ENCODE data around the gene KIF4A.
"Not testable (repeated sequence)": the region's sequence is repeated elsewhere in the genome, so short reads cannot be mapped to it uniquely, and the experiment has no call there.

The KIF4A gene

GRCh38 chrX:70280573-70280972 lies 9.3 kb upstream of the KIF4A start:
- DNase-seq (ENCODE audit: low read depth in 2 of 3, low spot score in 2 of 3), result no peak

DNA sequence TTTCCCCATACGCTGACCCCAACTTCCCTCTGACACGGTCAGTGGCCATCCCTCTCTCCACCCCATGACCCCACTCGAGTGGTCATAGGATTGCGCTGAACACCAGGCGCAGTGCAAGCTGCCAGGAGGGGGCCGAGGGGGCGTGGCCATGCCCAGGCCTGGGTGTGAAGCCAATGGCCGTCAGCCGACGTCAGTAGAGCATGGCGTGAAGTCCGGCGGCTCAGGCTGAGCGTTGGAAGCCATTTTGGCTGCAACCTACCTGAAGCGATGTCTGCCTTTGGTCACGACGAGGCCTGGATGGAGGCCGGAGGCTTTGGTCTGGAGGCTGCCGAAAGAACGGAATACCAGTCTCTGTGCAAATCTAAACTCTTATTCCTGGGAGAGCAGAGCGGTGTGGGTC lies 8.0 kb upstream of the KIF4A start, which contains the start of gene RAB41:
Gene RAB41, plus strand, starts transcription at position 222 of the 400 bp plus-strand sequence. Its CDS starts 46 bp downstream, at position 268.
- no peak for DNase-seq (ENCODE audit: low read depth in 2 of 3, low spot score in 2 of 3)

DNA sequence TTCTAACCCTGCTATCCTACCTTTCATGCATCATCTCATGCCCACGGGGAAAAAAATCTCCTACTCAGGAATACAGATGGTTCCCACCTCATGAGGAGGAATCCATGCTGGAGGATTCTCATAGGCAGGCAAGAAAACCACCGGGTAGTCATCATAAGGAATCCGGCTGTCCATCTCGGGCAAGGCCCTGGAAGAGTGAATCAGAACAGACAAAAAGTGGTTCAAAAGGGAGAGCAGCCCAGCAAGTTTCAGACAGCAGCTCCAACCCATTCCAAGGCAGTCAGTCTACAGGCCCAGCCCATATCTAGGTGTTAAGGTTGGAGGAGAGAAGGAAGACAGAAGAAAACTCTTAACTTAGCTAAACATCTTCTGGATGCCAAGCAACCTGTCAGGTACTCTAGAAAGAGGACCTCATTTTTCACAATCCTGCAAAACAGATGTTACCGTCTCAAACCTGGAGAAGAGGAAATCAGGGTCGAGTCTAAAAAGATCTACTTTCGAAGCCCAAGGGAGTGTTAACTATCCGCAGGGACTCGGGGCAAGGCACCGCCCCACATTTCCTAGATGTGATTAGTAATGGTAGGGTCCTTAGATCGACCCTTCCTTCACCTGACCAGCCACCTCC lies 624 bp upstream of the KIF4A start:
- no peak for DNase-seq (ENCODE audit: low read depth in 2 of 3, low spot score in 2 of 3)

DNA sequence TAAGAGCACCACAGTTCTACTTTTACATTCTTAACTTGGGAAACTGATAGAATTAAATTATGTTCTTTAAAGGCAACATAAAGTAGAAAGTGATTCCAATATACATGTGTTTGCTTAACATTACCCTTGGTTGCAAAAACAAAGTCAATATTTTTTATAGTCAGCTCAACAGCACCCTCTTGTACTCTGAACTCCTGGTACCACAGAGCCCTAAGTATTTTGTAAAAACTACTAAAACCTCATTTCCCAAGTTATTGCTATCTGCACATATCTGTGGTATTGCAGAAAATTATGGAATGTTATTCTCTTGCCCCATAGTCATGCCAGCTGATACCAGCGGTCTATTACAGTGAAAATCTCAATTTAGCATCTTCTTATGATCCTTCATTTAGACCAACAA lies 2.9 kb downstream of the KIF4A start:
- DNase-seq (ENCODE audit: low read depth in 2 of 3, low spot score in 2 of 3), result no peak

- DNase-seq (ENCODE audit: low read depth in 2 of 3, low spot score in 2 of 3), result no peak
Observed at GRCh38 chrX:70293621-70294020, 3.7 kb downstream of the KIF4A start.

DNA sequence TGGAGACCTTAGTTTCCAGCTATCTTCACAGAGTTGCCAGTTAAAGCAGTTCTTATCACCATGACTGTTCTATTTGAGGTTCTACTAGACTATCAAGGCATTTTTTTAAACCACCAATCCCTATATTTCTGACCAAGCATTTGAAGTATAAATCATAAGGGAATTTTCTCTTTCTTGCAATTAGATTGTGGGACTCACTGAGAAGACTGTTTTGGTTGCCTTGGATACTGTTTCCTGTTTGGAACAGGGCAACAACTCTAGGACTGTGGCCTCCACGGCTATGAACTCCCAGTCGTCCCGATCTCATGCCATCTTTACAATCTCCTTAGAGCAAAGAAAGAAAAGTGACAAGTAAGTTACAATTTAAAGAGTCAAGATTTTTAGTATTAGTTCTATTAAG lies 11.8 kb downstream of the KIF4A start:
- DNase-seq (ENCODE audit: low read depth in 2 of 3, low spot score in 2 of 3), result no peak

GRCh38 chrX:70313503-70313902 lies 23.6 kb downstream of the KIF4A start:
- no peak for DNase-seq (ENCODE audit: low read depth in 2 of 3, low spot score in 2 of 3)

DNA sequence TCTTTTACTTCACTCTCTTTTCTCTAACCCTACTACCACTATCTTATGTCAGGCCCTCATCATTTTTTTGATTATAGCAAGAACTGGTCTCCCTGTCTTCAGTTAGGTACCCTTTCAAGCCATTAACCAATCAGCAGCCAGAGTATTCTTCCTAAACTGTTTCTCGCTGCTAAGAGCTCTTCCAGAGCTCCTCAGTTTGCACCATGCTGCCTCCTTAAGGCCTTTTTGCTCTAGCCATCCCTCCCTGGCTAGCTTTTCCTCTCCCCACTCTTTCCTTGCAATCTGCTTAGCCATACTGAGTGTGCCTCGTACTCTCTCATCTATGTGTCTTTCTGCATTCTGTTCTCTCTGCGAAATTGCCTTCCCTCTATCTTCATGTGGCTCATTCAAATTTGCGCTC lies 32.9 kb downstream of the KIF4A start:
- no peak for DNase-seq (ENCODE audit: low read depth in 2 of 3, low spot score in 2 of 3)

DNA sequence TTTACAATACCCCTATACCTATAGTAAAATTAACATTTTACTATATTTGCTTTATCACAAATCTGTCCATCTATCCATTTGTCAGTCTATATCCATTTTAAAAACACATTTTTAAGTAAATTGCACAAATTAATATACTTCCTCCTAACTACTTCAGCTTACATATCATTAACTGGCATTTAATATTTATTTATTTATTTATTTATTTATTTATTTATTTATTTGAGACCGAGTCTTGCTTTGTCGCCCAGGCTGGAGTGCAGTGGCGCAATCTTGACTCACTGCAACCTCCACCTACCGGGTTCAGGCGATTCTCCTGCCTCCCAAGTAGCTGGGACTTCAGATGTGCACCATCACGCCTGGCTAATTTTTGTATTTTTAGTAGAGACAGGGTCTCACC lies 33.7 kb downstream of the KIF4A start:
- DNase-seq (ENCODE audit: low read depth in 2 of 3, low spot score in 2 of 3), result not testable (repeated sequence)

- DNase-seq (ENCODE audit: low read depth in 2 of 3, low spot score in 2 of 3), result no peak
Observed at GRCh38 chrX:70324326-70324725, 34.4 kb downstream of the KIF4A start.

- no peak for DNase-seq (ENCODE audit: low read depth in 2 of 3, low spot score in 2 of 3)
Observed at GRCh38 chrX:70331161-70331560, 41.3 kb downstream of the KIF4A start.

GRCh38 chrX:70332600-70332999 lies 42.7 kb downstream of the KIF4A start:
- DNase-seq (ENCODE audit: low read depth in 2 of 3, low spot score in 2 of 3), result no peak

- DNase-seq (ENCODE audit: low read depth in 2 of 3, low spot score in 2 of 3), result no peak
Observed at GRCh38 chrX:70336767-70337166, 46.9 kb downstream of the KIF4A start.

GRCh38 chrX:70338290-70338689 lies 48.4 kb downstream of the KIF4A start:
- DNase-seq (ENCODE audit: low read depth in 2 of 3, low spot score in 2 of 3), result no peak

DNA sequence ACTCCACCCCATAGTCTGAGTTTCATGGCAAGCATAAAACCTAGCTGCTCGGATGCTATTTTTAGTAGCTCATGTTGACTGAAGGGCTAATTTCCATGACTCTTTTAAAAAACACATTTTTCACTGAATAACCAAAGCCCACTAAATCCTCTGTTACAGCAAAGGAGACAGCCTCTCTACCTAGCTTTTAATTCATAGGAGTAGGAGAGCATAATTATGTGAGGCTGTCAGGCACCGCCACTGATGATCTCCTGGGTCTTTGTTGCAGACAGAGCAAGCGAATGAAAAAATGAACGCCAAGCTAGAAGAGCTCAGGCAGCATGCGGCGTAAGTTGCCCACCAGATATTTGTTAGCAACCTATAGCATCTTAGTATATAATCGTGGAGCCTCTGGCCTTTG lies 53.5 kb downstream of the KIF4A start:
- DNase-seq (ENCODE audit: low read depth in 2 of 3, low spot score in 2 of 3), result no peak

GRCh38 chrX:70346418-70347070 lies 56.6 kb downstream of the KIF4A start:
- DNase-seq (ENCODE audit: low read depth in 2 of 3, low spot score in 2 of 3), result no peak

- DNase-seq (ENCODE audit: low read depth in 2 of 3, low spot score in 2 of 3), result not testable (repeated sequence)
Observed at GRCh38 chrX:70348825-70349224, 58.9 kb downstream of the KIF4A start.

DNA sequence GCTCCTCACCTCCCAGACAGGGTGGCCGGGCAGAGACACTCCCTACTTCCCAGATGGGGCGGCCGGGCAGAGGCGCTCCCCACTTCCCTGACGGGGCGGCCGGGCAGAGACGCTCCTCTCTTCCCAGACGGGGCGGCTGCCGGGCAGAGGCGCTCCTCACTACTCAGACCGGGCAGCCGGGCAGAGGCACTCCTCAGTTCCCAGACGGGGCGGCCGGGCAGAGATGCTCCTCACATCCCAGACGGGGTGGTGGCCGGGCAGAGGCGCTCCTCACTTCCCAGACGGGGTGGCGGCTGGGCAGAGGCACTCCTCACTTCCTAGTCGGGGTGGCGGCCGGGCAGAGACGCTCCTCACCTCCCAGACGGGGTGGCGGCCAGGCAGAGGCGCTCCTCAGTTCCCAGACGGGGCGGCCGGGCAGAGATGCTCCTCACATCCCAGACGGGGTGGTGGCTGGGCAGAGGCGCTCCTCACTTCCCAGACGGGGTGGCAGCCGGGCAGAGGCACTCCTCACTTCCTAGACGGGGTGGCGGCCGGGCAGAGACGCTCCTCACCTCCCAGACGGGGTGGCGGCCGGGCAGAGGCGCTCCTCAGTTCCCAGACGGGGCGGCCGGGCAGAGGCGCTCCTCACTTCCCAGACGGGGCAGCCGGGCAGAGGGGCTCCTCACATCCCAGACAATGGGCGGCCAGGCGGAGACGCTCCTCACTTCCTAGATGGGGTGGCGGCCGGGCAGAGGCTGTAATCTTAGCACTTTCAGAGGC lies 59.6 kb downstream of the KIF4A start:
- not testable (repeated sequence) for DNase-seq (ENCODE audit: low read depth in 2 of 3, low spot score in 2 of 3)

DNA sequence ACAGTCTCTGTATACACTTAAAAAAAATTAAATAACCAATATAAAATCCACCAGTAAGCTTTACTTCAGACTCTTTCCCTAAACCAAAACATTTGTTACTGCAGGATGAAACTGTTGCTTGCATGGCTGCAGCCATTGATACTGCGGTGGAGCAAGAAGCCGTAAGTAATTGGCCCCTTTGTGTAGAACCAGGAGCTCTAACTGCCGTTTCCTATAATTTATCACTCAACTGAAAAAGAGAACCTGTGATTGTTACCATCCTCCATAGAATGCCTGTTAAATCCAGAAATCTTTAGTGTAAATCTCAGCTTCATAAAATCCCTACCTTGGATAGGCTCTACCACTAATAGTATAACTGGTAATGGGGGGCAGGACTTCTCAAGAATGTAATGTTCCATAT lies 62.6 kb downstream of the KIF4A start:
- DNase-seq (ENCODE audit: low read depth in 2 of 3, low spot score in 2 of 3), result no peak

- no peak for DNase-seq (ENCODE audit: low read depth in 2 of 3, low spot score in 2 of 3)
Observed at GRCh38 chrX:70353514-70353913, 63.6 kb downstream of the KIF4A start.

DNA sequence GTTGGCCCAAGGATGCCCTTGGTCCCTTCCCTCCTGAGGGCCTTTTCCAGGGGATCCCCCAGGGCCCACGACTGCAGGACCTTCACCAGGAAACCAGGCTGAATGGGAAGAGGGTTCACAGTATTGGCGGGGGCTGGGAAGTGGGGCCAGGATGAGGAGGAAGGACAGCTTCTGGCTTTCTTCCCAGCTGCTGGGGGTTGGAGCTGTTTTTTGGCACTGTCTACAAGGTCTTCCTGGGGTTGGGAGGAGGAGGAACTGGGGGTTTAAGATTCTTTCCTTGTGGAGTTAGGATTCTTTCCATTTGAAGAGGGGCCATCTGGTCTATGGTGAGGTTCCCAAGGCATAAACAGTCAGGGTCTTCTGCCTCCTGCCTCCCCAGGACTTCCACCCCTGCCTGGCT lies 64.8 kb downstream of the KIF4A start:
- DNase-seq (ENCODE audit: low read depth in 2 of 3, low spot score in 2 of 3), result no peak

DNA sequence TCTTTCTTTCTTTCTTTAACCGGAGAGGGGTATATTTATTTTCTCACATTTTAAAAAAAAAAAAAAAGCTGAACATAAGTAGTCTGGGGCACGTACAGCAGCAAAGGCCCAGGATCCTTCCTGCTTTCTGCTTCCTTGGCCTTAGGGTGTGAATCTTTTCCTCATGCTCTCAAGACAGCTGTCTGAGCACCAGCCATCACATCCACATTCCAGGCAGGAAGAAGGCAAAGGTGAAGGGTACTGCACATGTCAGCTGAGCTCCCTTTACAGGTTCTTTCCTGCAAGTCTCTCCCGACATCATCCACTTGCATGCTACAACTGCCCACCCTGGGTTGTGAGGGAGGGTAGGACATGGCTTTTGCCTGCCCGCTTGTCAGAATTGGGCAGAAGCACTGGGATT lies 69.6 kb downstream of the KIF4A start:
- no peak for DNase-seq (ENCODE audit: low read depth in 2 of 3, low spot score in 2 of 3)

Measured in activated CD8-positive, alpha-beta memory T cell treated with anti-CD3 and anti-CD28 coated beads for 48 hours (primary cell).